Measurements from ENCODE around the gene SAP30.

GRCh38 chr4:173357939-173358338, 12.8 kb upstream of the SAP30 start:
- TF ChIP-seq CTCF (conservative IDR thresholded peaks at IDR 0.05) (no peak), ZFX (IDR thresholded peaks at IDR 0.05) (no peak)
